ENCODE measurements around the gene TTBK1. TPM values are rescaled to one million over a fixed set of nuclear protein-coding genes. Genes with fewer than 3 reads are reported as not detected.

The TTBK1 gene
- total and polyA plus RNA-seq, 2 donors (not counting 1 experiment from before 2014, with no cell fraction given) = under 0.01 TPM; not detected in 1

GRCh38 chr6:43235841-43236240 is 7.4 kb upstream of the TTBK1 start:
- Histone ChIP-seq H3K4me1 (ENCODE audit: control insufficient read depth, extremely low read depth, insufficient read depth, low read length) (no peaks in the 10 kb centered on the region), H3K79me2 (ENCODE audit: control insufficient read depth, insufficient read depth, low read length) (no peaks in the 10 kb centered on the region), H3K9me3 (ENCODE audit: control insufficient read depth, insufficient read depth, low read depth, low read length) (no peaks in the 10 kb centered on the region), H3K36me3 (ENCODE audit: control insufficient read depth, insufficient read depth, low read length) (no peaks in the 10 kb centered on the region), H3K4me2 (ENCODE audit: extremely low read depth, insufficient read depth, low read length) (no peak overlapping the region), H3K27ac (ENCODE audit: insufficient read depth, low read length) (no peak overlapping the region), H3K4me3 (replicated peaks in 1 of 4; ENCODE audit: control extremely low read depth in 1 of 4, insufficient read depth in 1 of 4, low read depth in 3 of 4, low read length in 4 of 4) (no peak overlapping the region), H2AFZ (ENCODE audit: low read length) (no peak overlapping the region), H3K9ac (ENCODE audit: insufficient read depth, low read length) (no peak overlapping the region), H3K27me3 (ENCODE audit: control insufficient read depth, insufficient read depth, low read length) (peaks cover 20% of the 10 kb centered on the region), H4K20me1 (ENCODE audit: control insufficient read depth, extremely low read depth, insufficient read depth, low read length) (no peaks in the 10 kb centered on the region)
- no peak for DNase-seq (ENCODE audit: low read depth in 2 of 2)
- no peak for TF ChIP-seq CTCF (conservative IDR thresholded peaks at IDR 0.05 in 1 of 2, IDR thresholded peaks at IDR 0.05 in 1 of 2; ENCODE audit: low read depth in 1 of 2, low read length in 2 of 2)
- TF ChIP-seq EZH2 (IDR thresholded peaks at IDR 0.05; ENCODE audit: low read length, missing control alignments) = no peak

- TF ChIP-seq EZH2 (IDR thresholded peaks at IDR 0.05; ENCODE audit: low read length, missing control alignments) = no peak
- no peak for TF ChIP-seq CTCF (conservative IDR thresholded peaks at IDR 0.05 in 1 of 2, IDR thresholded peaks at IDR 0.05 in 1 of 2; ENCODE audit: low read depth in 1 of 2, low read length in 2 of 2)
- Histone ChIP-seq H4K20me1 (ENCODE audit: control insufficient read depth, extremely low read depth, insufficient read depth, low read length) (no peaks in the 10 kb centered on the region), H3K79me2 (ENCODE audit: control insufficient read depth, insufficient read depth, low read length) (no peaks in the 10 kb centered on the region), H3K9me3 (ENCODE audit: control insufficient read depth, insufficient read depth, low read depth, low read length) (no peaks in the 10 kb centered on the region), H3K4me3 (replicated peaks in 1 of 4; ENCODE audit: control extremely low read depth in 1 of 4, insufficient read depth in 1 of 4, low read depth in 3 of 4, low read length in 4 of 4) (no peak overlapping the region), H3K4me1 (ENCODE audit: control insufficient read depth, extremely low read depth, insufficient read depth, low read length) (no peaks in the 10 kb centered on the region), H3K4me2 (ENCODE audit: extremely low read depth, insufficient read depth, low read length) (no peak overlapping the region), H3K9ac (ENCODE audit: insufficient read depth, low read length) (no peak overlapping the region), H3K27me3 (ENCODE audit: control insufficient read depth, insufficient read depth, low read length) (peaks cover 43% of the 10 kb centered on the region), H3K36me3 (ENCODE audit: control insufficient read depth, insufficient read depth, low read length) (no peaks in the 10 kb centered on the region), H2AFZ (ENCODE audit: low read length) (no peak overlapping the region), H3K27ac (ENCODE audit: insufficient read depth, low read length) (no peak overlapping the region)
- DNase-seq (ENCODE audit: low read depth in 2 of 2) = no peak
Observed at GRCh38 chr6:43239054-43239453, 4.2 kb upstream of the TTBK1 start.

GRCh38 chr6:43240950-43241349 is 2.3 kb upstream of the TTBK1 start:
- Histone ChIP-seq H3K9me3 (ENCODE audit: control insufficient read depth, insufficient read depth, low read depth, low read length) (no peaks in the 10 kb centered on the region), H3K27me3 (ENCODE audit: control insufficient read depth, insufficient read depth, low read length) (peaks cover 60% of the 10 kb centered on the region), H3K4me2 (ENCODE audit: extremely low read depth, insufficient read depth, low read length) (no peak overlapping the region), H3K4me3 (replicated peaks in 1 of 4; ENCODE audit: control extremely low read depth in 1 of 4, insufficient read depth in 1 of 4, low read depth in 3 of 4, low read length in 4 of 4) (no peak overlapping the region), H3K79me2 (ENCODE audit: control insufficient read depth, insufficient read depth, low read length) (no peaks in the 10 kb centered on the region), H3K36me3 (ENCODE audit: control insufficient read depth, insufficient read depth, low read length) (no peaks in the 10 kb centered on the region), H4K20me1 (ENCODE audit: control insufficient read depth, extremely low read depth, insufficient read depth, low read length) (no peaks in the 10 kb centered on the region), H2AFZ (ENCODE audit: low read length) (no peak overlapping the region), H3K9ac (ENCODE audit: insufficient read depth, low read length) (no peak overlapping the region), H3K27ac (ENCODE audit: insufficient read depth, low read length) (no peak overlapping the region), H3K4me1 (ENCODE audit: control insufficient read depth, extremely low read depth, insufficient read depth, low read length) (no peaks in the 10 kb centered on the region)
- no peak for TF ChIP-seq CTCF (conservative IDR thresholded peaks at IDR 0.05 in 1 of 2, IDR thresholded peaks at IDR 0.05 in 1 of 2; ENCODE audit: low read depth in 1 of 2, low read length in 2 of 2)
- no peak for TF ChIP-seq EZH2 (IDR thresholded peaks at IDR 0.05; ENCODE audit: low read length, missing control alignments)
- DNase-seq (ENCODE audit: low read depth in 2 of 2) = no peak

Measured in fibroblast of lung (primary cell).